Heart right ventricle (tissue), 16 donors: ENCODE measurements around the gene ZSCAN4. TPM values are rescaled to one million over a fixed set of nuclear protein-coding genes. Genes with fewer than 3 reads are reported as not detected.

Experiments
- ATAC-seq, 8 donors: fragments of 200-7000 bp; cut with Tn5 transposase; one replicate each; pipeline ENCODE4 v1.9.1; 2020; ENCODE audit warnings: mild to moderate bottlenecking in 8 of 8, moderate library complexity in 8 of 8, moderate number of reproducible peaks in 1 of 8
- DNase-seq, 2 donors: peaks; one replicate each; pipeline ENCODE4 v3.0.0-alpha.2; 2020
- H3K27ac ChIP-seq, 10 donors: fragments of 200-600 bp; sonication (generic) in 2 of 10; one replicate each; pipeline versions ENCODE4 v1.5.0 to v1.8.0; 2020 to 2022; ENCODE audit warnings: mild to moderate bottlenecking in 3 of 10
- H3K27me3 ChIP-seq, 7 donors: fragments of 200-600 bp; one replicate each; pipeline ENCODE4 v1.8.0; 2021 to 2022; ENCODE audit warnings: mild to moderate bottlenecking in 2 of 7
- H3K36me3 ChIP-seq, 9 donors: fragments of 200-600 bp; sonication (generic) in 1 of 9; one replicate each; pipeline versions ENCODE4 v1.5.0 to v1.8.0; 2020 to 2022; ENCODE audit warnings: mild to moderate bottlenecking in 2 of 9
- H3K4me1 ChIP-seq, 9 donors: fragments of 200-600 bp; sonication (generic) in 1 of 9; one replicate each; pipeline versions ENCODE4 v1.5.0 to v1.8.0; 2020 to 2022; ENCODE audit warnings: mild to moderate bottlenecking in 4 of 9
- H3K4me3 ChIP-seq, 10 donors: fragments of 200-600 bp; sonication (generic) in 2 of 10; one replicate each; pipeline versions ENCODE4 v1.5.0 to v1.8.0; 2020 to 2022; ENCODE audit warnings: mild to moderate bottlenecking in 7 of 10, moderate library complexity in 2 of 10
- H3K9me3 ChIP-seq, 11 donors: fragments of 200-600 bp in 10 of 11; sonication (generic) in 2 of 11; one replicate each; pipeline versions ENCODE4 v1.5.0 to v1.8.0; 2013 to 2022; ENCODE audit warnings: mild to moderate bottlenecking in 2 of 11, control low read depth in 1 of 11, moderate library complexity in 1 of 11
- WGBS, 2 donors: extraction: QIAGEN DNeasy Blood & Tissue Kit; methylation state at CpG; one replicate each; pipeline ENCODE4 v1.1.7; 2013; ENCODE audit warnings: inconsistent platforms in 1 of 2; 5-methylcytosine and 5-hydroxymethylcytosine counted together
- intact Hi-C, 10 donors: fragments of 100-400 bp; cut with DNase I; formaldehyde crosslinking; loops; one replicate each; pipeline versions ENCODE4 v1.11.1 to v1.14.2; 2022
- long read RNA-seq, 3 donors: library from polyadenylated mRNA; unstranded; transcript quantifications; one replicate each; pipeline ENCODE4 v2.0.0, GENCODE V29; 2020 to 2021
- polyA plus RNA-seq, 2 donors: library from polyadenylated mRNA; stranded (reverse); fragments of 200-250 nt; gene quantifications; one replicate each; pipeline ENCODE4 v1.2.3, GENCODE V29; 2013
- total RNA-seq, 10 donors: library from RNA; stranded (reverse); fragmentation: NEBNext Ultra II Directional in 3 of 10; extraction: Animal tissue kit (Norgen Biotek cat#: 25700) in 3 of 10; gene quantifications; one replicate each; pipeline versions ENCODE4 v1.2.1 to v1.2.4, GENCODE V29; 2021 to 2023
- TF ChIP-seq, protein P1 (sequence below), 9 donors: fragments of 200-600 bp; sonication (generic) in 2 of 9; IDR thresholded peaks; one replicate each; pipeline versions ENCODE4 v1.5.0 to v1.8.0; 2021 to 2022; ENCODE audit warnings: antibody characterized with exemption in 9 of 9, mild to moderate bottlenecking in 5 of 9, moderate library complexity in 1 of 9
- donor health status: Arrhythmogenic right ventricular cardiomyopathy.
- donor health status: ischemic (EF 13 %, LVEDD 7.1; RV severe dilation, severe dysfunction).
- donor health status: healthy with polysubstance abuse.
- donor health status: DM: no; HTN: yes; CAD: no.
- donor health status: DM: no; HTN: no; CAD: no.
- donor health status: ischemic (EF 25% LVEDD 6.9; RV normal size, moderate dysfunction).
- donor health status: ischemic (EF 25% LVEDD 5.7; RV mildly dilated, moderate dysfunction).
- donor health status: healthy.
- donor health status: DM: yes; HTN: yes; CAD: no.
- donor health status: Ischemic cardiomyopathy.
- donor health status: ischemic (EF 35%, LVEDD 5.7; RV mildly dilated, moderate dysfunction).
- donor health status: nonischemic (EF 11% LVEDD 7.7; RV severe dilation, severe dysfunction).
- donor health status: DM: yes; HTN: yes; CAD: no.
- donor health status: PGD.
- donor health status: ischemic (EF 29% LVEDD 5.4; RV normal size, mild dysfunction).
- donor health status: nonischemic (EF 23%, LVEDD 6.1; RV moderate dilation, normal function).

The ZSCAN4 gene, protein sequence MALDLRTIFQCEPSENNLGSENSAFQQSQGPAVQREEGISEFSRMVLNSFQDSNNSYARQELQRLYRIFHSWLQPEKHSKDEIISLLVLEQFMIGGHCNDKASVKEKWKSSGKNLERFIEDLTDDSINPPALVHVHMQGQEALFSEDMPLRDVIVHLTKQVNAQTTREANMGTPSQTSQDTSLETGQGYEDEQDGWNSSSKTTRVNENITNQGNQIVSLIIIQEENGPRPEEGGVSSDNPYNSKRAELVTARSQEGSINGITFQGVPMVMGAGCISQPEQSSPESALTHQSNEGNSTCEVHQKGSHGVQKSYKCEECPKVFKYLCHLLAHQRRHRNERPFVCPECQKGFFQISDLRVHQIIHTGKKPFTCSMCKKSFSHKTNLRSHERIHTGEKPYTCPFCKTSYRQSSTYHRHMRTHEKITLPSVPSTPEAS
- under 1 TPM in 5 of 10 donors, not detected in 5; 0.10 to 0.57 (median 0.19) TPM for total RNA-seq
- polyA plus RNA-seq, result under 1 TPM; 0.03 to 0.29 TPM
- long read RNA-seq, donor 1, result 0 reads
- long read RNA-seq, donor 2, result 0 reads
- long read RNA-seq, donor 3, result 0 reads

DNA sequence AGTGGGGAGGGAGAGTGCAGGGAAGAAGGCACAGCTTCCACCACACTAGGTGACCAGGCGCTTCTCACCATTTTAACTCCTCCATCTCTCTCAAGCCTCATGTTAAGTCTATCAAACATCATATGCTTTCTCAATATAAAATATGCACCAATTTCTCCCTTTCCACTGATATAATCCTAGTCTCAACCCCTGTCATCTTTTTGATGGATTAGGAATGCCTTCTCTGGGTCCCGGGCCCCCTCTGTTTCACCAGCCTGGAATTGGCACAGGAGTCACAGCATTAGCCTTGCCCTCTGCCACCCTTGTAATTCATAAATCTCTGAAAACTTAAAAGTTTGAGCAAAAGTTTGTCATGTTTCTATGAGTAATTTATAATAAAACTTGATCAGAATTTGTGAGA is at the start of gene ZSCAN4:
TSS of gene ZSCAN4 (plus strand) at position 301 of the 400 bp plus-strand sequence. CDS start 7,211 bp downstream, outside the sequence.
- intact Hi-C loops, result no loop called here
- 89 to 96% methylated on average over 2 of the region's 2 CpGs for WGBS, 2 donors
- H3K9me3 ChIP-seq, result peaks cover 0 to 5% (median 0%) of the 10 kb centered on the region in 11 donors
- H3K4me1 ChIP-seq, result peaks cover 0 to 12% (median 5%) of the 10 kb centered on the region in 9 donors
- peaks cover 0 to 26% (median 0%) of the 10 kb centered on the region in 7 donors for H3K27me3 ChIP-seq
- H3K4me3 ChIP-seq, result no peak within 1 kb of the TSS
- TF ChIP-seq, protein P1, sequence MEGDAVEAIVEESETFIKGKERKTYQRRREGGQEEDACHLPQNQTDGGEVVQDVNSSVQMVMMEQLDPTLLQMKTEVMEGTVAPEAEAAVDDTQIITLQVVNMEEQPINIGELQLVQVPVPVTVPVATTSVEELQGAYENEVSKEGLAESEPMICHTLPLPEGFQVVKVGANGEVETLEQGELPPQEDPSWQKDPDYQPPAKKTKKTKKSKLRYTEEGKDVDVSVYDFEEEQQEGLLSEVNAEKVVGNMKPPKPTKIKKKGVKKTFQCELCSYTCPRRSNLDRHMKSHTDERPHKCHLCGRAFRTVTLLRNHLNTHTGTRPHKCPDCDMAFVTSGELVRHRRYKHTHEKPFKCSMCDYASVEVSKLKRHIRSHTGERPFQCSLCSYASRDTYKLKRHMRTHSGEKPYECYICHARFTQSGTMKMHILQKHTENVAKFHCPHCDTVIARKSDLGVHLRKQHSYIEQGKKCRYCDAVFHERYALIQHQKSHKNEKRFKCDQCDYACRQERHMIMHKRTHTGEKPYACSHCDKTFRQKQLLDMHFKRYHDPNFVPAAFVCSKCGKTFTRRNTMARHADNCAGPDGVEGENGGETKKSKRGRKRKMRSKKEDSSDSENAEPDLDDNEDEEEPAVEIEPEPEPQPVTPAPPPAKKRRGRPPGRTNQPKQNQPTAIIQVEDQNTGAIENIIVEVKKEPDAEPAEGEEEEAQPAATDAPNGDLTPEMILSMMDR (IDR thresholded peaks at IDR 0.05), result no peak
- H3K27ac ChIP-seq, result no peak within 1 kb of the TSS
- no peak for DNase-seq
- H3K36me3 ChIP-seq, result no peaks in the 10 kb centered on the region
- no peak for ATAC-seq

DNA sequence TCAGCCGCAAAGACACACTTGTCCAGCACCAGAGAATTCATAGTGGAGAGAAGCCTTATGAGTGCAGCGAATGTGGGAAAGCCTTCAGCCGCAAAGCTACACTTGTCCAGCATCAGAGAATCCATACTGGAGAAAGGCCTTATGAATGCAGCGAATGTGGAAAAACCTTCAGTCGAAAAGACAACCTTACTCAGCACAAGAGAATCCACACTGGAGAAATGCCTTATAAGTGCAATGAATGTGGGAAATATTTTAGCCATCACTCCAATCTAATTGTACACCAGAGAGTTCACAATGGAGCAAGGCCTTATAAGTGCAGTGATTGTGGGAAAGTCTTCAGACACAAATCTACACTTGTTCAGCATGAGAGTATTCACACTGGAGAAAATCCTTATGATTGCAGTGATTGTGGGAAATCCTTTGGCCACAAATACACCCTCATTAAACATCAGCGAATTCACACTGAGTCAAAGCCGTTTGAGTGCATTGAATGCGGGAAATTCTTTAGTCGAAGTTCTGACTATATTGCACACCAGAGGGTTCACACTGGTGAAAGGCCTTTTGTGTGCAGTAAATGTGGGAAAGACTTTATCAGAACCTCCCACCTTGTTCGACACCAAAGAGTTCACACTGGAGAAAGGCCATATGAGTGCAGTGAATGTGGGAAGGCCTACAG is 47.9 kb upstream of the ZSCAN4 start:
- DNase-seq (no peak), ATAC-seq (no peak)
- H3K27ac ChIP-seq, result no peak overlapping the region
- peaks cover 0 to 15% (median 0%) of the 10 kb centered on the region in 9 donors for H3K4me1 ChIP-seq
- H3K27me3 ChIP-seq, result no peaks in the 10 kb centered on the region
- peaks cover 19 to 96% (median 75%) of the 10 kb centered on the region in 9 donors for H3K36me3 ChIP-seq
- H3K4me3 ChIP-seq, result no peak overlapping the region
- TF ChIP-seq, protein P1 (IDR thresholded peaks at IDR 0.05), result no peak
- whole genome bisulfite sequencing, 2 donors, result 99% methylated on average over 10 of the region's 10 CpGs
- intact Hi-C loops, result no loop called here
- peaks cover 4 to 100% (median 98%) of the 10 kb centered on the region in 11 donors for H3K9me3 ChIP-seq

DNA sequence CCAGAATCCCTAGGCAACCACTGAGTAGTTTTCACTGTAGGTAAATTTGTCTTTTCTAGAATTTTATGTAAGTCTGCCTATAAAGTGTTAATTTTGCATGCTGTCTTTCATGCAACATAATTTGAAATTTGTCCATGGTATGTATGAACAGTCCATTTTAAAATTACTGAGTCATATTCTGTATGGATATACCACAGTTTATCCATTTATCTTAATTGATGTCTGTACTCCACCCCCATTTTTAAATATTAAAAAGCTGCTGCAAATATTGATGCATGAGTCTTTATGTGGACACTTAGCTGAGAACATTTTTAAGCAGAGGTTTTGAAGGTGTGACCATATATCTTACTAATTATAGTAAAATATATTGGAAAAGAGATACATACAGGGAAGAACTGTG is 45.6 kb upstream of the ZSCAN4 start:
- intact Hi-C loops, result no loop called here
- no peaks in the 10 kb centered on the region for H3K27me3 ChIP-seq
- no peak for ATAC-seq
- no peak overlapping the region for H3K27ac ChIP-seq
- TF ChIP-seq, protein P1 (IDR thresholded peaks at IDR 0.05), result no peak
- no peak for DNase-seq
- H3K9me3 ChIP-seq, result peaks cover 4 to 100% (median 94%) of the 10 kb centered on the region in 11 donors
- no peak overlapping the region for H3K4me3 ChIP-seq
- no peaks in the 10 kb centered on the region for H3K4me1 ChIP-seq
- H3K36me3 ChIP-seq, result peaks cover 16 to 73% (median 53%) of the 10 kb centered on the region in 9 donors
